ENCODE measurements around the gene WDFY3. TPM values are rescaled to one million over a fixed set of nuclear protein-coding genes. Genes with fewer than 3 reads are reported as not detected.

The WDFY3 gene
- total and polyA plus RNA-seq, 2 donors (not counting 1 experiment from before 2014, with no cell fraction given) = 0.05 to 0.36 TPM

DNA sequence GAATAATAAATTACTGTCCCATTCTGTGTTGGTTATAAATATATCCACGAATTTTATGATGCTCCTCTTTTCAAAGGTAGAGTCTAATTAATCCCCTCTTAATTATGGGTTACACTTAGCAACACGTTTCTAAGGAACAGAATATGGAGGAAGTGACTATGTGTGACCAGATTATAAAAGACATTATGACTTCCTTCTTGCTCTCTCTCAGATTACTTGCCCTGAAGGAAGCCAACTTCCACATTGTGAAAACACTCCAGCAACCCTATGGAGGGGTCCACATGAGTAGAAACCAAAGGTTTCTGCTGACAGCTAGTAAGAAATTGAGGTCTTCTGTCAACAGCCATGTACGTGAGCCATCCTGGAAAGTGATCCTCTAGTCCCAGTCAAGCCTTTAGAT is 59.3 kb downstream of the WDFY3 start:
- Mint-ChIP-seq H3K9me3 (ENCODE audit: insufficient read depth) (no peaks in the 10 kb centered on the region), H3K4me3 (no peak overlapping the region), H3K27ac (no peak overlapping the region), H3K4me1 (no peaks in the 10 kb centered on the region), H3K27me3 (peaks cover 3% of the 10 kb centered on the region)
- Histone ChIP-seq H3K4me3 (ENCODE audit: control extremely low read depth in 1 of 5, extremely low read depth in 1 of 5, insufficient read depth in 1 of 5, low read depth in 2 of 5, low read length in 4 of 5) (no peak overlapping the region), H3K79me2 (ENCODE audit: control insufficient read depth, insufficient read depth, low read length) (no peaks in the 10 kb centered on the region), H4K20me1 (ENCODE audit: control insufficient read depth, insufficient read depth, low read length, poor library complexity, severe bottlenecking) (no peaks in the 10 kb centered on the region), H3K27me3 (replicated peaks in 1 of 4; ENCODE audit: control extremely low read depth in 1 of 4, control insufficient read depth in 3 of 4, insufficient read depth in 4 of 4, low read length in 3 of 4) (no peaks in the 10 kb centered on the region), H3K9me3 (ENCODE audit: control extremely low read depth in 1 of 3, control insufficient read depth in 2 of 3, insufficient read depth in 1 of 3, low read length in 2 of 3) (no peaks in the 10 kb centered on the region), H3K36me3 (replicated peaks in 1 of 2; ENCODE audit: control extremely low read depth in 1 of 2, control insufficient read depth in 1 of 2, extremely low read depth in 1 of 2, insufficient read depth in 2 of 2, low read length in 1 of 2) (no peaks in the 10 kb centered on the region), H3K9ac (ENCODE audit: low read length) (no peak overlapping the region), H3K27ac (ENCODE audit: low read length in 2 of 2) (no peak overlapping the region), H3K4me2 (replicated peaks; ENCODE audit: low read depth, low read length, poor library complexity, severe bottlenecking) (no peak overlapping the region), H2AFZ (ENCODE audit: insufficient read depth, low read depth, low read length, poor library complexity, severe bottlenecking) (no peak overlapping the region), H3K4me1 (ENCODE audit: control insufficient read depth in 2 of 2, insufficient read depth in 2 of 2, low read length in 2 of 2) (no peaks in the 10 kb centered on the region)
- TF ChIP-seq EZH2 (IDR thresholded peaks at IDR 0.05; ENCODE audit: borderline replicate concordance, insufficient read depth, low read depth, low read length, poor library complexity, severe bottlenecking) = no peak
- TF ChIP-seq, protein P1, sequence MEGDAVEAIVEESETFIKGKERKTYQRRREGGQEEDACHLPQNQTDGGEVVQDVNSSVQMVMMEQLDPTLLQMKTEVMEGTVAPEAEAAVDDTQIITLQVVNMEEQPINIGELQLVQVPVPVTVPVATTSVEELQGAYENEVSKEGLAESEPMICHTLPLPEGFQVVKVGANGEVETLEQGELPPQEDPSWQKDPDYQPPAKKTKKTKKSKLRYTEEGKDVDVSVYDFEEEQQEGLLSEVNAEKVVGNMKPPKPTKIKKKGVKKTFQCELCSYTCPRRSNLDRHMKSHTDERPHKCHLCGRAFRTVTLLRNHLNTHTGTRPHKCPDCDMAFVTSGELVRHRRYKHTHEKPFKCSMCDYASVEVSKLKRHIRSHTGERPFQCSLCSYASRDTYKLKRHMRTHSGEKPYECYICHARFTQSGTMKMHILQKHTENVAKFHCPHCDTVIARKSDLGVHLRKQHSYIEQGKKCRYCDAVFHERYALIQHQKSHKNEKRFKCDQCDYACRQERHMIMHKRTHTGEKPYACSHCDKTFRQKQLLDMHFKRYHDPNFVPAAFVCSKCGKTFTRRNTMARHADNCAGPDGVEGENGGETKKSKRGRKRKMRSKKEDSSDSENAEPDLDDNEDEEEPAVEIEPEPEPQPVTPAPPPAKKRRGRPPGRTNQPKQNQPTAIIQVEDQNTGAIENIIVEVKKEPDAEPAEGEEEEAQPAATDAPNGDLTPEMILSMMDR (IDR thresholded peaks at IDR 0.05) = no peak
- ChIA-PET POLR2A (no interaction called here), CTCF (no interaction called here)
- ATAC-seq (ENCODE audit: low read depth) = no peak
- WGBS (ENCODE audit: insufficient coverage) = 90% methylated on average over 1 of the region's 3 CpGs
- no peak for DNase-seq
- intact Hi-C loops (cut with micrococcal nuclease) = no loop called here

DNA sequence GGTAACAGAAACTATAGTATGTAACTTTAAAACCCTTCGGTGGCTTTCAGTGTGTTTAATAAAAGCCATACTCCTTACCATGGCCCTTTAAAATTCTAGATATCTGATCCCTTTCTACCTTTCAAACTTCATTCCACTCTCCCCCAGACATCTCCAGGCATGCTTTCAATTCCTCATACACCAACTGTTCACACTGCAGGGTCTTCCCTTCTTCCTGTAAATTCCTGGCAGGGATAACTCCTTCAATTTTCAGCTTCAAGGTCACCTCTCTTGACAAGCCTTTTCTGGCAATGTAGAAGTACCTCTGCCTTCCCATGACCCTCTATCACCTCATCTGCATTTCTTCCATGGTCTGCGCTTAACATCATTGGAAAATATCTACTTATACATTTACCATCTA is 60.8 kb downstream of the WDFY3 start:
- H3K4me2 ChIP-seq (replicated peaks; ENCODE audit: low read depth, low read length, poor library complexity, severe bottlenecking) = no peak overlapping the region
- TF ChIP-seq, protein P1 (IDR thresholded peaks at IDR 0.05) = no peak
- no peak for TF ChIP-seq EZH2 (IDR thresholded peaks at IDR 0.05; ENCODE audit: borderline replicate concordance, insufficient read depth, low read depth, low read length, poor library complexity, severe bottlenecking)
- ChIA-PET CTCF (no interaction called here), POLR2A (no interaction called here)
- no peak overlapping the region for H3K9ac ChIP-seq (ENCODE audit: low read length)
- no peaks in the 10 kb centered on the region for H4K20me1 ChIP-seq (ENCODE audit: control insufficient read depth, insufficient read depth, low read length, poor library complexity, severe bottlenecking)
- no peaks in the 10 kb centered on the region for H3K9me3 Mint-ChIP-seq (ENCODE audit: insufficient read depth)
- no peaks in the 10 kb centered on the region for H3K27me3 ChIP-seq (replicated peaks in 1 of 4; ENCODE audit: control extremely low read depth in 1 of 4, control insufficient read depth in 3 of 4, insufficient read depth in 4 of 4, low read length in 3 of 4)
- H3K27ac Mint-ChIP-seq = no peak overlapping the region
- intact Hi-C loops (cut with micrococcal nuclease) = no loop called here
- H3K27me3 Mint-ChIP-seq = no peaks in the 10 kb centered on the region
- H3K79me2 ChIP-seq (ENCODE audit: control insufficient read depth, insufficient read depth, low read length) = no peaks in the 10 kb centered on the region
- no peaks in the 10 kb centered on the region for H3K36me3 ChIP-seq (replicated peaks in 1 of 2; ENCODE audit: control extremely low read depth in 1 of 2, control insufficient read depth in 1 of 2, extremely low read depth in 1 of 2, insufficient read depth in 2 of 2, low read length in 1 of 2)
- H3K4me3 Mint-ChIP-seq = no peak overlapping the region
- no peaks in the 10 kb centered on the region for H3K4me1 ChIP-seq (ENCODE audit: control insufficient read depth in 2 of 2, insufficient read depth in 2 of 2, low read length in 2 of 2)
- no peak for DNase-seq
- H3K4me1 Mint-ChIP-seq = no peaks in the 10 kb centered on the region
- WGBS (ENCODE audit: insufficient coverage) = 100% methylated on average over 1 of the region's 2 CpGs
- no peak overlapping the region for H3K27ac ChIP-seq (ENCODE audit: low read length in 2 of 2)
- ATAC-seq (ENCODE audit: low read depth) = no peak
- no peak overlapping the region for H3K4me3 ChIP-seq (ENCODE audit: control extremely low read depth in 1 of 5, extremely low read depth in 1 of 5, insufficient read depth in 1 of 5, low read depth in 2 of 5, low read length in 4 of 5)
- no peak overlapping the region for H2AFZ ChIP-seq (ENCODE audit: insufficient read depth, low read depth, low read length, poor library complexity, severe bottlenecking)
- H3K9me3 ChIP-seq (ENCODE audit: control extremely low read depth in 1 of 3, control insufficient read depth in 2 of 3, insufficient read depth in 1 of 3, low read length in 2 of 3) = no peaks in the 10 kb centered on the region

All from B cell (primary cell).